Effector CD8-positive, alpha-beta T cell (primary cell): ENCODE measurements around the gene CNRIP1.
"Not testable (repeated sequence)": the region's sequence is repeated elsewhere in the genome, so short reads cannot be mapped to it uniquely, and the experiment has no call there.

Experiments used
- DNase-seq: peaks from one replicate; lab custom pipeline; 2025; lab: John Stamatoyannopoulos, UW

The CNRIP1 gene

DNA sequence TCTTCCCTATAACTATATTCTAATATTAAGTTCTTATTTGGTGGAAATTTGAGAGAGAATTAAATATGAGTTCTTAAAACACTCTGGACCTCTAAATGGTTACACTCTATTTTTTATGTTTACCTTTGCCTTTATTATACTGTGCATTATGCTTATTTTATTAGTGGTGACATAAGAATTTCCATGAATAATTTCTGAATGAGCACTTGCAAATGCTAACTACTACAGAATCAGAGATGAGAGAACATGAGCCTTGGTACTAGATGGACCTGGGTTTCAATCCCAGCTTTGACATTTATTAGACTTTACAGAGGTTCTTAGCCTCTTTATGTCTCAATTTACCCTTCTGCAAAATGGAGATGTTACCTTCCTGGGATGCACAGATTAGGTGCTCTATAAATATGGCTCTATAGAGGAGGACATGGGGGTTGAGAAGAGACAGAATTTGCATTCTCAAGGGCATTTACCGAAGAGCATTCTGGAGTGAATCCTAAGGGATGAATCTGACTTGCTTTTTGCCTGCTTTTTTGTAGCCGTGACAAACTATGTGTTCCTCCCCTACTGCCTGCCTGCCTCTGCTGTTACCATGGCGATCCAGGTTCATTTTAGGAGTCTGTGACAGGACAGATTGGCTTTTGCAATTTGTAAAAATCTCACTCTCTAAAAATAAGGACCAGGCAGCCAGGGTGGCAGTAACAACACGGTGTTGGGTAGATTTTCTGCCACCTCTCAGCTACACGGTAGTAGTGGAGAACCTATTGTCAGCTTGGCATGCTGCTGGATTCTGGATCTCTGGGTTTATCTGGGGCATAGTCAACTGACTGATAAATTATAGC, 20.7 kb upstream of the CNRIP1 start:
- no peak for DNase-seq

DNA sequence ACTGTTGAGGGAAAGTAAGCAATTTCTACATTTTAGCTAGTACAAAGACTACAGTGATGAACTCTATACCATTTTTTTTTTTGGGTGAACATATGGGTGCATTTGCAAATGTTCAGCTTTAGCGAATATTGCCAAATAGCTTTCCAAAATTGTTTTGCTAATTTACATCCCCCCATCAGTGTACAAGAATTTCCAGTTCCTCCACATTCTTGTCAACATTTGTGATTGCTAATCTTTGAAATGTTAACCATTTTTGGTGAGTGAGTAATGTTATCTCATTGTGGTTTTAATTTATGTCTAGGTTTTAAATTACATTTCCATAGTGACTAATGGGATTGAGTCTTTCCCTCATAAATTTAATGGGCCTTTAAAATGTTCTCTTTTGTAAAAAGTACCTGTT, 16.4 kb upstream of the CNRIP1 start:
- DNase-seq, result no peak

DNA sequence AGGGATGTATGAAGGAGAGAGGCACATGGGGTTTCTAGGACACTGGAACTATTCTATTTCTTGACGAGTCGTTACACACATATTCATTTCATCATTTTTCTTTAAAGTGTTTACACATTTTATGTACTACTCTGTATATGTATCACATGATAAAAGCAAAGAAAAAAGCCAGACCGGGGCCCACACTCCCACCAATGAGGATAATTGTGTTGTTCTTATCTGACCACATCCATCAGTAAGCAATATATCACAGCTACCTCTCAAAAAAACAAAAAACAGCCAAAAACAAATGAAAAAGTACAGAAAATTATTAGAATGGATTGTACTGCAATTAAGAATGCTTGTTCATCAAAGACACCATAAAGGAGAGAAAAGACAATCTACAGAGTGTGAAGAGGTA, 14.2 kb upstream of the CNRIP1 start:
- DNase-seq, result no peak

DNA sequence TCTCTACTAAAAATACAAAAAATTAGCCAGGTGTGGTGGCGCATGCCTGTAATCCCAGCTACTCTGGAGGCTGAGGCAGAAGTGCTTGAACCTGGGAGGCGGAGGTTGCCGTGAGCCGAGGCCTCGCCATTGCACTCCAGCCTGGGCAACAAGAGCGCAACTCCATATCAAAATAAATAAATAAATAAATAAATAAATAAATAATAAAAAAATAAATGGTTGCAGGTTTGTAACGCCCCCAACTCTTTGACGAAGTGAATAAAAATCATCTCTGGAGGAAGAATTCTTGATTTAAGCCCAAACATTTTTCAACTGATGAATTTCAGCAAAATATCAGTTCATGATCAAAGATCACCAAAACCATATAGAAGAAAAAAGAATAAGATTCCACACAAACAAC, 13.3 kb upstream of the CNRIP1 start:
- DNase-seq, result no peak

DNA sequence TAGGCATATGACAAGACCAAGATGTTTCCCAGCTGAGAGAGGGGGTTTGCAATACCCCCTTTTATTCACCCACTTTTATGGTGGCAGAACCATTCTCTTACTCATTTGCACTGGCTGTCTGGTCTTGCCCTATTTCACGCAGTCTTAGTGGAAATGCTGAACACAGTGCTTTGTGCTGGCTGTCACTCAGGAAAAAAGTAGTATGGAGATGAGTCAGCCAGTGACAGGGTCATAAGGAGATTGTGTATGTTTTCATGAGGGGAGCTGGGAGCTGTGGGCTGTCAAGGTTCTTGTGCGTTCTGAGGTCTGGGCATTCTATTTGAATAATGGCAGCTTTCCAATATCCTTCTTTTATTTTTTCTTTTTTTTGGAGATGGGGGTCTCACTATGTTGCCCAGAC, 10.9 kb upstream of the CNRIP1 start:
- DNase-seq, result no peak

DNA sequence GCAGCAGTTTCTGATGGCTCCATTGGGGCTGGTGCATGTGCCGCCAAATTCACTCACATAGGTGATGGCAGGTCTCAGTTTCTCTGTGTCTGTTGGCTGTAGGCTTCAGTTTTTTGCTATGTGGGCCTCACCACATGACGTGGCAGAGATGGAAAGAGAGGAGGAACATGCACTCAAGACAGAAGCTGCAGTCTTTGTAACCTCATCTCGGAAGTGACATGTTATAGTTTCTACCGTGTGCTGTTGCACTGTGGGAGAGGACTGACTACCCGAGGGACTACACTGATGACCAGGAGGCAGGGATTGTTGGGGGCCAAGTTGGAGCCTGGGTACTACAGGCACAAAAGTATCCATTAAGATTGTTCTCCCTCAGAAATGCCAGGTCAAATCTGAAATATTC, 9.2 kb upstream of the CNRIP1 start:
- DNase-seq, result no peak

DNA sequence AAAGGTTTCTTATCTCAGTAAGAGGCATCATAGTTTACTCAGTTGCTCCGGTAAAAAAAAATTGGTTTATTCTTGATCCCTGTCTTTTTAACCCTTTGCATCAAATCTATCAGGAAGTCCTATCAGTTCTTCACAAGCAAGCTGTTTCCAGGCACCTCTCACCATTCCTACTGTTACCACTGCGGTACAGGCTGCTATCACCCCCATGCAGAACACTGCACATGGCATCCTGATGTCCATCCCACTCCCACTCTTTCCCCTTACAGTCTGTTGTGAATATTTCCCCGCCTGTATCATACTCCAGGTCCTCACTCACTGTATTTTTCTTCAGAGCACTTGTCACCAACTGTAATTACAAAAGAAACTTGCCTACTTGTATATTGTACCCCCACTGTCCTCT, 5.3 kb upstream of the CNRIP1 start:
- no peak for DNase-seq

DNA sequence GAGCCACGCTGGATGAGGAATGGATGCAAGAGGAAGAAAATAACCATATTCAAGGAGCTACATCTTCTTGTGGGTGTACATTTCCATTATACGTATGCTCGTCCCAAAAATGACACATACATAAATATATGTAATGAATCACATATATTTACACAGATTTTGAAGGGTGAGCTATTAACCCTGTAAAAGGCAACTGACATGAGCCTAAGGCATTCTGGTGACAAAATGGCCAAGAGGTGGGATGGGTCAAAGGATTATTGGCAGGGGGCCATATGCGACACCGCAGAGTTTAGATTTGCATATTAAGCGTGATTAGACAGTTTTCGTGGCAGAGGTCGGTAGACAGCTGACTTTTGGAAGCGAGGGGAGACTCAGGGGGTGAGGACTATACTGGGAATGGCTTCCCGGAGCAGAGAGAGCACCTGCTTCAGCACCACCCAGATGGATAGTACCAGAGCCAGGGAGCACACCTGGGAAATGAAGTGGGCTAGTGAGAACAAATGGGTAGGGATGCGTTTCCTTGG, 431 bp upstream of the CNRIP1 start:
- no peak for DNase-seq

DNA sequence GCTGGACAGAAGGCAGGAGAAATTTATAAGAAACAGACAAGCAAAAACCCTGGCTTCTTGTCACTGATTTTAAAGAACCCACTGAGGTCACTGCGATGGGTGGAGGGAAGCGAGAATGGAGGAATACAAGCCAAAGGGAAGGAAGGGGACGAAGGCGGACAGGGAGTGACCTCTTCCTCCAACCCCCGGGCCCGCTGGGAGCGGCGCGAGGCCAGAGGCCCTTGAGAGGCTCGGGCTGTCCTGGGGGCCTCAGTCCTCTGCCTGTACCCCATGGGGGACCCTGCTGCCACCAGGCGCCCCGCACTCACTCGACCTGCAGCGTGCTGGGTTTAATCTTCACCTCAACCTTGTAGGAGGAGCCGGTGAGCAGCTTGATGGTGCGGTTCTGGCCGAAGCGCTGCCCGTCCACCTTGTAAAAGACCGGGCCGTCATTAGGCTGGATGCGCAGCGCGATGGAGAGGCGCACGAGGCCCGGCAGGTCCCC, 793 bp downstream of the CNRIP1 start:
- DNase-seq, result no peak

DNA sequence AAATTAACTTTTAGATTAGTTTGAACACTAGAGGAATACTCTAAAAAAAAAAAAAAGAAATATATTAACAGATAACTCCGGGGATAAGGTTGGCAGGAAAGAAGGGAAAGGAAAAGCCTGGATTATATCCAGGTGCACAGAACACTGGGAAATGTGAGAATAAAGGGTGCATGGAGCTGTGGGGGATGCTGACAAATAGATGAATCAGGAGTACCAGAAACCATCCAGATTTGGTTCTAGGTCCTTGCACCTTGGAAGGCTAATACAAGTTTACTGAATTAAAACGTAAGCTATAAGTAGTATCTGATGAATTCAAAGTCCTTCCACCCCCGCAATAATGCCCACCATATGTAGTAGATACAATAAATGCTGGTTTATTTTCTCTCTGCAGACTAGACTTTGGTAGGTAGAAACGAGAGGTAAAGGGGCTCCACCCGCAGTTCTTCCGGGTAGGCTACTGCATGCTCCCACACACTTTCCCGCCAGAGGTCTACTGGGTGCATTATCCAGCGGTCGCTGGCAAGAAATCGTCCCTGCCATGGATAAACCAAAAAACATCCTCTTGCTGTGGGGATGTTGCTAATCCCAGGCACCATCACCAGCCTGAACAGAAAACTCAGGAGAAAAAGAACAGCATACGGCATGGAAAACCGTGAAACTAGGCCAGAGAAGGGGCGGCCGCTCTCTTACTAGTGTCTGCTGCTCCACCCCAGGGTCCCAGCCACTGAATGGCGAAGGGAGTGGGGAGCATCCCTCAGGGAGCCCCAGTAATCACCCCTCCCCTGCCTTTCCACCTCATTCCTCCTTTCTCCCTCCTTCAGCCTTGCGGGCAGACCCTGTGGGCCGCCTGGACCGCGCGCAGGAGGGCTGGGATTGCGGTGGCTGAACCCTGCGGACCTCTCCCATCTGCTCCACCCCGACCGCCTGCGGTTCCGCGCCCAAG, 1.5 kb downstream of the CNRIP1 start:
- no peak for DNase-seq

DNA sequence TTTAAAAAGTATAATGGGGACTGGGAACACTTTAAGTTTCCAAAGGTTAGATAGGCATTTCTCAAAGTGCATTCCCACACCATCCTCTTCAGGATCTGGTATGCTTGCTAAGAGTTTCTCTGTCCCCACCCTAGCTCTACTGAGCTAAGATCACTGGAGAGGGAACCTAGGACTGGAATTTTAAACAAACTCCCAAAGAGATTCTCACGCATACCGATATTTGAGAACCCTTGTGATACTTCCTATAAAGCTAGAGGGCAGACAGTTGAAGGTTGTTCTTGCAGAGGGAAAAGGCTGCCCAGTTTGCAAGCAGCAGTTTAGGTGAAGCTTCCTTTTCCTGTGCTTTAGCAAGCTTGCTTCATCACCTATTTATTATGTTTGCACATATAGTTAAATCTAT, 3.6 kb downstream of the CNRIP1 start:
- DNase-seq, result no peak

DNA sequence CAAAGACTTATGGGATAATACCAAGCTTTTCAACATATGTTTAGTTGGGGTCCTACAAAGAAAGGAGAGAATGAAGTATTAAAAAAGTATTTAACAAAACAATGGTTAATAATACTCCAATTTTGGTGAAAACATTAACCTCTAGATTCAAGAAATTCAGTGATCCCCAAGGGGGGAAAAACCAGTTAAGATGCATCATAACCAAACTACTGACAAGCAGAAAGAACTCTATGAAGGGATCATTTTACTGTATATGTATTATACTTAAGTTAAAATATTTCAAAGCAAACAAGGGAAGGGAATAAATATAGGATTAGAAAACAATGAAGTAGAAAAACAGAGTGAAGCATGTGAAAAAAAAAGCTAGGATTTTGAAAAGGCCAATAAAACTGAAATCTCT, 8.7 kb downstream of the CNRIP1 start:
- DNase-seq, result no peak

DNA sequence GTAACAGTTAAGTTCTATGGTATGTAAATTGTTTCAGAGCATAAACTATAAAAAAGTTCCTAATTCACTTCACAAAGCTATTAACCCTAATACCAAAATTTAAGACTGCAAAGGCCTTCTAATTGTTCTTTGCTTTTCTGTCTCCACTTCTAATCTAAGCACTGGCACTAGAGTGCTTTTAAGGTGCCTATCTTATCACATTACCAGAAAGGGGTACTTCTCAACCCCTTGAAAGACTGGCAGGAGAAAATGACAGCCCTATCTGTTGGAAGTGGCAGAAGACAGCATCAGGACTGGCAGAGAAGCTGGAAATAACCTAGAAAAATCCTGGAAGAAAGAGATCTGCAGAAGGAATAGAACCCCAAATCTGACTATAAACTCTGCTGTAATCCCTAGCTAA, 10.3 kb downstream of the CNRIP1 start:
- DNase-seq, result no peak

DNA sequence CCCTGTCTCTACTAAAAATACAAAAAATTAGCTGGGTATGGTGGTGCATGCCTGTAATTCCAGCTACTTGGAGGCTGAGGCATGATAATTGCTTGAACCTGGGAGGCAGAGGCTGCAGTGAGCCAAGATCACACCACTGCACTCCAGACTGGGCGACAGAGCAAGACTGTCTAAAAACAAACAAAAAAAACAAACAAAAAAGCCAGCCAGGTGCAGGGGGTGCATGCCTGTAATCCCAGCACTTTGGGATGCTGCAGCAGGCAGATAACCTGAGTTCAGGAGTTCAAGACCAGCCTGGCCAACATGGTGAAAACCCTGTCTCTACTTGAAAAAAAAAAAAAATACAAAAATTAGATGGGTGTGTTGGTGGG, 15.9 kb downstream of the CNRIP1 start:
- not testable (repeated sequence) for DNase-seq

DNA sequence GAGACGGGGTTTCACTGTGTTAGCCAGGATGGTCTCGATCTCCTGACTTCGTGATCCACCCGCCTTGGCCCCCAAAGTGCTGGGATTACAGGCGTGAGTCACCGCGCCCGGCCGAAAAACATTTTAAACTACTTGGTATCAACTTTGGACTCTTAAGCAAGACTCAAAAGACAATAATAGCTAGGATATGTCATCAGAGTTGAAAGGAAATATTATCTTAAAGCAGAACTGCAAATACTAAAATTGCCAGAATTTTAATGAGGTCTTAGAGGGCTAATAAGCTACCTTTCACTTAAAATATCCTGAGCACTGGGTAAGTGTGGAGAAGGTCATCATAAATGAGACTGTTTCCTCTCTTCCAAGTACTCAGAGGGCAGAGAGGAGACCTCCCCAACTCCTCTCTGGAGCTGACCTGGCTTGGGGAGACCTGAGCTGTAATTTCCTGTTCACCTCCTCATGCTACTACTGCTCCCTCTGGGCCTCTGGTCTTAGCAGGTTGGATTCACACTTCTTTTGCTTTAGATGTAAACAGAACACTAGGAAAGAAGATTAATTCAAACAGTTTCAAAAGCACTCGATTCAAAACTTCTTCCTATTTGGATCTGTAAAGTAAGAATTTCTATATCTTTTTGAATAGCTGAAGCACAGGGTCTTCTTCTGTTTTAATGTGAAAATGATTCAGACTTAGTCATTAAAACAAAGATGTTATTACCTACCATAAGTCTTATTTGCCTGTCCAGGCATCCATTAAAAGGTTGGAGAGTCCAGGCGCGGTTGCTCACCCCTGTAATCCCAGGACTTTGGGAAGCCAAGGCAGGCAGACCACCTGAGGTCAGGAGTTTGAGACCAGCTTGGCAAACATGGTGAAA, 16.5 kb downstream of the CNRIP1 start:
- DNase-seq, result no peak

DNA sequence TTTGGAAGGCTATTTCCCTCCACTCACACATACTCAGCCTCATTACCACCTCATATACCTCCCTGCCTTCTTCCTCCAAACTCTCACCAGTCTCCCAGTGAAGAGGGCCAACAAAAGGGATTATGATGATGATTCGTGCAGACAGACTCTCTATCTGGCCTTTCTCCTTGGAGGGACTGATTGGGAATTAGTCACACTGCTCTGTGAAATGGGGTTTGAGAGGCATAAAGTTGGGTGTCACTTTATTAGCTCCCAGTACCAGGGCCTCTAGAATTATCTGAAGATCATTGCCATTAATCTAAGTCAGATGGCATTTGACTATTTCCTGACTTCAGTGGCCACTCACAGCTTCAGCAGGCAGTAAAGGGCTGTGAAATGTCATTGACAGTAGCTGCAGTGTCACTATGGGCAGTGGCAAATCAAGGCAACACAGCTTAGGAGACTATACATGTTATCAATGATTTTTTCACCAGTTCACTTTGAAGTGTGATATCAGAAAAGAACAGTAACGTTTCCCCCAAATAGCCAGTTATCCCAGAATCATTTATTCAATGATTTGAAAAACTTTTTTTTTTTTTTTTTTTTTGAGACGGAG, 17.4 kb downstream of the CNRIP1 start:
- no peak for DNase-seq

DNA sequence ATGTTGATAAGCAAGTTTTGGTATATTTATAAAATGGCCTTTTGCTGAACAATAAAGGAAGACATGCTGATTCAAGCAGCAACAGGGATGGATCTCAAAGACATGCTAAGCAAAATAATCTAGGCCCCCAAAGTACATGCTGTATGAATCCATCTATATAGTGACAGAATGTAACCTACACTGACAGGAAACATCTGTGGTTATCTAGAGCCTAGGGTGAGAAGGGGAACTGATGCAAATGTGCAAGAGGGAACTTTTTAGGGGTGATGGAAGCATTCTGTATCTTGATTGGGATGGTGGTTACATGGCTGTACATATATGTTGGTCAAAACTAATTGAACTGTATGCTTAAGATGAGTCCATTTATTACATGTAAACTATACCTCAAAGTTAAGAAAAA, 24.2 kb downstream of the CNRIP1 start:
- no peak for DNase-seq

DNA sequence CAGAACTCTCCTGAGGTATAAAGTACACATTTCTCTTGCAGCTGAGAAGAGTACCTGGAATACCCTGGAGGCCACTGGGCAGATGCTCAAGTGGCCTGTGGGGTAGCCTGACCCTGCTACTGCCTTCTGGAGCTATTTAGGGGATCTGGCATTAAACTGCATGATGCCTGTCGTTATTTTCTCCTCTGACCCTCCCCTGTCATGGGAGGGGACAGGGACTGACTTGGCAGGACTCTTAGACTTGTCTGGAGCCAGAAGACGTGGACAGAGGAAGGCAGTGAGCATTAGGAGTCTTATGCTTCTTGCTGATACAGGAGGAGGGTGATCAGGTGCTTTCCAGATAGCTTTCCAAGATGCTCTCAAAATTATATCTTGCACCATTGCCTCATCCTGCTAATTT, 24.8 kb downstream of the CNRIP1 start:
- DNase-seq, result no peak

DNA sequence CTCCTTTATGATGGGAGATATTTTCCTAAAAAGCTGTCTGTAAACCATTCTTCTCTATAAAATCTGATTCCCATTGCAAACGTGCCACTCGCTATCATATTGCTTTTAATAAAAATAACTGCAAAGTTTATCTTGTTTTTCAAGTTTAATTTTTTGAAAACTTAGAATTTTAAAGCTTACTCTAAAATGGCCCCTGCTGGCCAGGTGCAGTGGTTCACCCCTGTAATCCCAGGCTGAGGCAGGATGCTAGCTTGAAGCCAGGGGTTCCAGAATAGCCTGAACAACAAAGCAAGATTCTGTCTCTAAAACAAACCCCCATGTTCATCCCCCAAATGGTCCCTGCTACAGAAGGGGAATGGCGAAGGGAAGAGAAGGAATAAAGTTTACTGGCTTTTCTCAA, 25.6 kb downstream of the CNRIP1 start:
- DNase-seq, result no peak

DNA sequence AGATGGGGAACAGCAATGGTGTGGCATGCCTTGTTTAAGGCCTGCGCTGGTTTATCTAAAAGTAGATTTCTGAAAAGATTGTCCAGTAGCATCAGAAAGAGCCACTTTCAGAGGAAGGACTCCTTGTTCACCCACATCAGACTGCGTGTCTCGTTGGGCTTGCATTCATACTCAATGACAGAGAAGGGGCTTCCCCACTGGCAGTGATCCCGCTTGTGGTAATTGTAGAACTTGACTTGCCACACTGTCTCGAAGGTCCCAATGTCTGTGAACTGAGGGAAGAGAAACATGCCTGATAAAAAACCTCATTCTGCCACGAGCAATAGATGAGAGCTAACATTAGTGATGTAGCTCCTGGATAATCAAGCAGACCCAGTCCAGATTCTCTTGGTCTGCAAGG, 26.0 kb downstream of the CNRIP1 start:
- DNase-seq, result no peak

DNA sequence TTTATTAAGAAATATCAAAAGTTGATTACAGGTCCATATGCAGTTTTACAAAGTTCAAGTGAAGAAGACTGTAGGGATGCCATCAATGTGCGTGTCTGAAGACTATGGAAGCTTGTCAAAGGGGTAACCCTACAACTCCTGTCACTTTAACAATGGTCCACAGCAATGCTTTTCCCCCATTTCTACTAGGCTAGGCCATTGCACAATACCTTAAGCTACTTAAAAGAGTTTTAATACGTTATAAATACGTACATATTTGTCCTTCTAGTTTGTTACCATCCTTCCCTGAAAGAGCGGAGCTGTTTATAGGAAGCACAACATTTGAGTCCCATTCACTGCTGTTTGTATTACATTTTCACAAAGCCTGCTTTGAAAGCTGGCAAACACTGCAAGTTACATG, 26.7 kb downstream of the CNRIP1 start:
- DNase-seq, result no peak
